Lower lobe of right lung (tissue), 2 donors: Measurements from ENCODE around the gene SPARC. TPM values are rescaled to one million over a fixed set of nuclear protein-coding genes. Genes with fewer than 3 reads are reported as not detected.

Experiments used
- ATAC-seq, 2 donors: fragments of 200-7000 bp; cut with Tn5 transposase; one replicate each; pipeline ENCODE4 v1.9.1; 2020 to 2022; ENCODE audit warnings: mild to moderate bottlenecking in 2 of 2, moderate library complexity in 2 of 2
- DNase-seq: peaks from one replicate; pipeline ENCODE4 v3.0.0-alpha.2; 2020
- H3K27ac ChIP-seq: fragments of 200-600 bp; one replicate; pipeline ENCODE4 v1.8.0; 2022
- H3K27me3 ChIP-seq: fragments of 200-600 bp; one replicate; pipeline ENCODE4 v1.8.0; 2022; ENCODE audit warnings: low read depth
- H3K36me3 ChIP-seq: fragments of 200-600 bp; one replicate; pipeline ENCODE4 v1.8.0; 2022; ENCODE audit warnings: mild to moderate bottlenecking
- H3K4me1 ChIP-seq: fragments of 200-600 bp; one replicate; pipeline ENCODE4 v1.8.0; 2022
- H3K4me3 ChIP-seq: fragments of 200-600 bp; one replicate; pipeline ENCODE4 v1.8.0; 2022; ENCODE audit warnings: mild to moderate bottlenecking
- H3K9me3 ChIP-seq: fragments of 200-600 bp; one replicate; pipeline ENCODE4 v1.8.0; 2022
- intact Hi-C: fragments of 100-400 bp; cut with DNase I; formaldehyde crosslinking; loops from one replicate; pipeline ENCODE4 v1.11.0; 2022
- total RNA-seq: library from RNA; stranded (reverse); fragmentation: NEBNext Ultra II Directional; extraction: Animal tissue kit (Norgen Biotek cat#: 25700); gene quantifications from one replicate; pipeline ENCODE4 v1.2.1, GENCODE V29; 2021
- TF ChIP-seq, protein P1 (sequence below): fragments of 200-600 bp; IDR thresholded peaks from one replicate; pipeline ENCODE4 v1.8.0; 2022; ENCODE audit warnings: antibody characterized with exemption, mild to moderate bottlenecking
- donor health status: DM: no; HTN: yes; CAD: no; lungs with severe emphysema.

The SPARC gene
- total RNA-seq, 1 donor from 2014 or later = 904 TPM

DNA sequence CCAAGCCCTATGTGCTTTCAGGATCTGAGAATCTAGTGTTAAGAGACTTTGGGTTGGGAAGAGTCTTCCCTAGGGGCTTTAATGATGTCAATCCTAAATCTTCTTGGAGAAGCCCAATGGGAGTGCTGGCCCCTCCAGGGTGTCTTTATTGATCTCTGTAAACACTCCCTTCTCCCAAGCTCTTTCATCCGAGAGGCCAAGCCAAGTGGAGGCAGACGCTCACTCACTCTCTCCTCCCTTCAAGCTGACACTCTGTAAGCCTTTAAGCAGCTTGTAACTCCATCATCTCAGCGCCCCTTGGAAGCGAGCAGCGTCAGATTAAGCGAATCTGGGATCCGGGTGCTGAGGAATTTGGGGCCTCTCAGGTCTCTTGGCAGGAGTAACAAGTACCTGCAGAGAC lies 37.7 kb downstream of the SPARC start:
- H3K27me3 ChIP-seq = no peaks in the 10 kb centered on the region
- H3K27ac ChIP-seq = no peak overlapping the region
- no peaks in the 10 kb centered on the region for H3K9me3 ChIP-seq
- no peak for DNase-seq
- H3K36me3 ChIP-seq = no peaks in the 10 kb centered on the region
- TF ChIP-seq, protein P1, sequence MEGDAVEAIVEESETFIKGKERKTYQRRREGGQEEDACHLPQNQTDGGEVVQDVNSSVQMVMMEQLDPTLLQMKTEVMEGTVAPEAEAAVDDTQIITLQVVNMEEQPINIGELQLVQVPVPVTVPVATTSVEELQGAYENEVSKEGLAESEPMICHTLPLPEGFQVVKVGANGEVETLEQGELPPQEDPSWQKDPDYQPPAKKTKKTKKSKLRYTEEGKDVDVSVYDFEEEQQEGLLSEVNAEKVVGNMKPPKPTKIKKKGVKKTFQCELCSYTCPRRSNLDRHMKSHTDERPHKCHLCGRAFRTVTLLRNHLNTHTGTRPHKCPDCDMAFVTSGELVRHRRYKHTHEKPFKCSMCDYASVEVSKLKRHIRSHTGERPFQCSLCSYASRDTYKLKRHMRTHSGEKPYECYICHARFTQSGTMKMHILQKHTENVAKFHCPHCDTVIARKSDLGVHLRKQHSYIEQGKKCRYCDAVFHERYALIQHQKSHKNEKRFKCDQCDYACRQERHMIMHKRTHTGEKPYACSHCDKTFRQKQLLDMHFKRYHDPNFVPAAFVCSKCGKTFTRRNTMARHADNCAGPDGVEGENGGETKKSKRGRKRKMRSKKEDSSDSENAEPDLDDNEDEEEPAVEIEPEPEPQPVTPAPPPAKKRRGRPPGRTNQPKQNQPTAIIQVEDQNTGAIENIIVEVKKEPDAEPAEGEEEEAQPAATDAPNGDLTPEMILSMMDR = no peak
- intact Hi-C loops = no loop called here
- peaks cover 3% of the 10 kb centered on the region for H3K4me1 ChIP-seq
- H3K4me3 ChIP-seq = no peak overlapping the region
- no peak for ATAC-seq

DNA sequence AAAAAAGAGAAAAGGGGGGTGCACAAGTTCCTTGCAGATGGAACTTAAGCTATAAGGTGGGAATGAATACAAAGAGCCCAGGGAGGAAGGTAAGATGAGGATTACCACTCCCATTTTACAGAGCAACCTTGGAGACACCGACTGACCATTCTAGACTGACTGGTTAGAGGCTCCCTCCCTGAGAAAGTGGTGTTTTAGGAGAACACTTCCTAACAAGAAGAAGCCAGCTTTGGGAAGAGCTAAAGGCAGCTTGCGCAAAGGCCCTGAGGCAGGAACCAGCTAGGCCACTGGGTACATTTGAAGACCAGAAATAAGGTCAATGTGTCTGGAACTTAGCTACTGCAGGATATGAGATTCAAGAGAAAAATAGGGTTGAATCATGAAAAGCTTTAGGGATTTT lies 38.6 kb downstream of the SPARC start:
- ATAC-seq = no peak
- H3K27ac ChIP-seq = no peak overlapping the region
- no peaks in the 10 kb centered on the region for H3K27me3 ChIP-seq
- intact Hi-C loops = no loop called here
- TF ChIP-seq, protein P1 = no peak
- no peaks in the 10 kb centered on the region for H3K9me3 ChIP-seq
- DNase-seq = no peak
- peaks cover 3% of the 10 kb centered on the region for H3K4me1 ChIP-seq
- no peaks in the 10 kb centered on the region for H3K36me3 ChIP-seq
- no peak overlapping the region for H3K4me3 ChIP-seq

DNA sequence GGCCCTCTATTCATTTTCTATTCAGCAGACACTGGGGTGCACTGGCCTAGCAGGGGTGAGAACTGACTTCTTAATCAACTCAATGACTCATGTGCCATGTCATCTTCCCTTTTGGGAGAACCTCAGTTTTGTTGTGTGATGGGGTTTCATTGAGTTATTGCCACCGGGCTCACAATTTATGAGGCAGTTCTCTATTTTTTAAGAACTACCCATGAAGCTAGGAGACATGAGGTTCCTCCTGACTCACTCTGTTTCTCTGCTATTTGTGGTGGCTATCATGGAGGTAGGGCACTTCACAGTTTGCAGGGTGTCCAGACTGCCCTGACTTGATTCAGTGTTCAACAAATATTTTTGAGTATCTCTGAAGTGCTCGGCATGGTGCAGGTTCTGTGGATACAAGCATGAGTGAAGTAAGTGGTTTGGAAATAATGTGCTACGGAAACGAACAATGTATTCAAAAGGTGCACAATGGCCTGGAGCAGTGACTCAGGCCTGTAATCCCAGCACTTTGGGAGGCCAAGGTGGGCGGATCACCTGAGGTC lies 39.3 kb downstream of the SPARC start:
- H3K9me3 ChIP-seq = no peaks in the 10 kb centered on the region
- no peaks in the 10 kb centered on the region for H3K36me3 ChIP-seq
- no peaks in the 10 kb centered on the region for H3K27me3 ChIP-seq
- H3K27ac ChIP-seq = no peak overlapping the region
- peaks cover 3% of the 10 kb centered on the region for H3K4me1 ChIP-seq
- intact Hi-C loops = no loop called here
- DNase-seq (no peak), ATAC-seq (peak; percentile 40 to 73)
- TF ChIP-seq, protein P1 = no peak
- H3K4me3 ChIP-seq = no peak overlapping the region

DNA sequence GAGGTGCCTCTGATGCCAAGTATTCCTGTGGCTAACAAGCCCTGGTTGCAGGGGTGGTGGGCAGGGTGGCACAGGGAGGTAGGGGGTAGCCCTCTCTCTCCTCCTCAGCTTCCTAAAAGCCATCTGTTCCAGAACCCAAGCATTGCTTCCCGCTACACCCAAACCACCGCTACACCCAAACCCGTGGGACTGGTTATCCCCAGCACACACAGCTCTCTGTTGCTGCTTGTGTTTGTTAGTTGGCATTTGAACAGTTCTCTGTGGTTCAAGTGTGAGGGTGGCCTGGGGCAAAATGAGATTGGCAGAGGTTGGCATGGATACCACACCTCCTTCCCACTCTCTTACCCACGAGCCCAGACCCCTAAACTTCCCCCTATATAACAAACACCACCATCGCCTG lies 40.4 kb downstream of the SPARC start:
- TF ChIP-seq, protein P1 = no peak
- H3K27me3 ChIP-seq = no peaks in the 10 kb centered on the region
- no peaks in the 10 kb centered on the region for H3K9me3 ChIP-seq
- intact Hi-C loops = no loop called here
- no peak overlapping the region for H3K4me3 ChIP-seq
- H3K27ac ChIP-seq = no peak overlapping the region
- DNase-seq (no peak), ATAC-seq (peak in 1 of 2 donors; percentile 9)
- no peaks in the 10 kb centered on the region for H3K36me3 ChIP-seq
- no peaks in the 10 kb centered on the region for H3K4me1 ChIP-seq

DNA sequence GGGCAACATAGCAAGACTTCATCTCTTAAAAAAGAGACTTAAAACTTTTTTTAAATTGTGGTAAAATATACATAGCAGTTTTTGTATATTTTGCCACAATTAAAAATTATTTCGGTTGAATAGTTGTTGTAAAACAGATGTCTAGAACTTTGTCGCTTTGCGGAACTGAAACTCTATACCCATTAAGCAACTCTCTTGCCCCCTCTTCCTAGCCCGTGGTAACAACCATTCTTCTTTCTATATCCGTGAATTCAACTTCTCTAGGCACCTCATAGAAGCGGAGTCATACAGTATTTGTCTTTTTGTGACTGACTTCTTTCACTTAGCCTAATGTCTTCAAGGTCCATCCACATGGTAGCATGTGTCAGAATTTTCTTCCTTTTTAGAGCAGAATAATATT lies 43.3 kb downstream of the SPARC start:
- no peaks in the 10 kb centered on the region for H3K4me1 ChIP-seq
- DNase-seq (no peak), ATAC-seq (peak in 1 of 2 donors; percentile 44)
- TF ChIP-seq, protein P1 = no peak
- no peaks in the 10 kb centered on the region for H3K27me3 ChIP-seq
- H3K4me3 ChIP-seq = no peak overlapping the region
- H3K27ac ChIP-seq = no peak overlapping the region
- intact Hi-C loops = no loop called here
- no peaks in the 10 kb centered on the region for H3K36me3 ChIP-seq
- H3K9me3 ChIP-seq = no peaks in the 10 kb centered on the region
